ENCODE measurements around the gene ATP5MK. TPM values are rescaled to one million over a fixed set of nuclear protein-coding genes. Genes with fewer than 3 reads are reported as not detected.

ATP5MK gene
- total RNA-seq, 1 experiment from 2014 or later: 694 TPM

DNA sequence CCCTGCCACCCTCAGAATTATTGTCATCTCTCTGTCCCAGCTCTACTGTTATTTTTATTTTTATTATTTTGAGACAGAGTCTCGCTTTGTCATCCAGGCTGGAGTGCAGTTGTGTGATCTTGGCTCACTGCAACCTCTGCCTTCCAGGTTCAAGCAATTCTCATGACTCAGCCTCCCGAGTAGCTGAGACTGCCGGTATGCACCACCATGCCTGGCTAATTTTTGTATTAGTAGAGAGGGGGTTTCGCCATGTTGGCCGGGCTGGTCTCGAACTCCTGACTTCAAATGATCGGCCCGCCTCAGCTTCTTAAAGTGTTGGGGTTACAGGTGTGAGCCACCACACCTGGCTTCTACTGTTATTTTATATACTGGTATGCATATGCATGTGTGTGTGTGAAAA is 44.9 kb upstream of the ATP5MK start:
- H3K27ac ChIP-seq (ENCODE audit: low read length): no peak overlapping the region
- no peak for TF ChIP-seq SIN3A (IDR thresholded peaks at IDR 0.05; ENCODE audit: borderline replicate concordance, insufficient read depth, low read depth, low read length)
- TF ChIP-seq POLR2AphosphoS5 (IDR thresholded peaks at IDR 0.05; ENCODE audit: low read depth, low read length): no peak
- TF ChIP-seq, protein P1, sequence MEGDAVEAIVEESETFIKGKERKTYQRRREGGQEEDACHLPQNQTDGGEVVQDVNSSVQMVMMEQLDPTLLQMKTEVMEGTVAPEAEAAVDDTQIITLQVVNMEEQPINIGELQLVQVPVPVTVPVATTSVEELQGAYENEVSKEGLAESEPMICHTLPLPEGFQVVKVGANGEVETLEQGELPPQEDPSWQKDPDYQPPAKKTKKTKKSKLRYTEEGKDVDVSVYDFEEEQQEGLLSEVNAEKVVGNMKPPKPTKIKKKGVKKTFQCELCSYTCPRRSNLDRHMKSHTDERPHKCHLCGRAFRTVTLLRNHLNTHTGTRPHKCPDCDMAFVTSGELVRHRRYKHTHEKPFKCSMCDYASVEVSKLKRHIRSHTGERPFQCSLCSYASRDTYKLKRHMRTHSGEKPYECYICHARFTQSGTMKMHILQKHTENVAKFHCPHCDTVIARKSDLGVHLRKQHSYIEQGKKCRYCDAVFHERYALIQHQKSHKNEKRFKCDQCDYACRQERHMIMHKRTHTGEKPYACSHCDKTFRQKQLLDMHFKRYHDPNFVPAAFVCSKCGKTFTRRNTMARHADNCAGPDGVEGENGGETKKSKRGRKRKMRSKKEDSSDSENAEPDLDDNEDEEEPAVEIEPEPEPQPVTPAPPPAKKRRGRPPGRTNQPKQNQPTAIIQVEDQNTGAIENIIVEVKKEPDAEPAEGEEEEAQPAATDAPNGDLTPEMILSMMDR (IDR thresholded peaks at IDR 0.05): no peak
- TF ChIP-seq, protein P2, sequence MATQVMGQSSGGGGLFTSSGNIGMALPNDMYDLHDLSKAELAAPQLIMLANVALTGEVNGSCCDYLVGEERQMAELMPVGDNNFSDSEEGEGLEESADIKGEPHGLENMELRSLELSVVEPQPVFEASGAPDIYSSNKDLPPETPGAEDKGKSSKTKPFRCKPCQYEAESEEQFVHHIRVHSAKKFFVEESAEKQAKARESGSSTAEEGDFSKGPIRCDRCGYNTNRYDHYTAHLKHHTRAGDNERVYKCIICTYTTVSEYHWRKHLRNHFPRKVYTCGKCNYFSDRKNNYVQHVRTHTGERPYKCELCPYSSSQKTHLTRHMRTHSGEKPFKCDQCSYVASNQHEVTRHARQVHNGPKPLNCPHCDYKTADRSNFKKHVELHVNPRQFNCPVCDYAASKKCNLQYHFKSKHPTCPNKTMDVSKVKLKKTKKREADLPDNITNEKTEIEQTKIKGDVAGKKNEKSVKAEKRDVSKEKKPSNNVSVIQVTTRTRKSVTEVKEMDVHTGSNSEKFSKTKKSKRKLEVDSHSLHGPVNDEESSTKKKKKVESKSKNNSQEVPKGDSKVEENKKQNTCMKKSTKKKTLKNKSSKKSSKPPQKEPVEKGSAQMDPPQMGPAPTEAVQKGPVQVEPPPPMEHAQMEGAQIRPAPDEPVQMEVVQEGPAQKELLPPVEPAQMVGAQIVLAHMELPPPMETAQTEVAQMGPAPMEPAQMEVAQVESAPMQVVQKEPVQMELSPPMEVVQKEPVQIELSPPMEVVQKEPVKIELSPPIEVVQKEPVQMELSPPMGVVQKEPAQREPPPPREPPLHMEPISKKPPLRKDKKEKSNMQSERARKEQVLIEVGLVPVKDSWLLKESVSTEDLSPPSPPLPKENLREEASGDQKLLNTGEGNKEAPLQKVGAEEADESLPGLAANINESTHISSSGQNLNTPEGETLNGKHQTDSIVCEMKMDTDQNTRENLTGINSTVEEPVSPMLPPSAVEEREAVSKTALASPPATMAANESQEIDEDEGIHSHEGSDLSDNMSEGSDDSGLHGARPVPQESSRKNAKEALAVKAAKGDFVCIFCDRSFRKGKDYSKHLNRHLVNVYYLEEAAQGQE (IDR thresholded peaks at IDR 0.05; ENCODE audit: insufficient read depth in 1 of 2, low read depth in 2 of 2, low read length in 1 of 2): no peak
- TF ChIP-seq TCF7L2 (IDR thresholded peaks at IDR 0.05; ENCODE audit: low read depth, low read length): no peak
- in situ Hi-C loops (cut with HindIII; ENCODE audit: low pct_unique_long_range_greater_than_20kb, low sequenced_read_pairs): no loop called here
- peaks cover 46% of the 10 kb centered on the region for H3K36me3 ChIP-seq (ENCODE audit: control insufficient read depth, insufficient read depth, low read length)
- intact Hi-C loops (cut with micrococcal nuclease; ENCODE audit: unreplicated experiment): no loop called here
- DNase-seq (ENCODE audit: low read depth, low spot score): no peak
- no TSS peak for BruUV-seq (replicated peaks)
- no peaks in the 10 kb centered on the region for H3K27me3 ChIP-seq (ENCODE audit: control insufficient read depth, insufficient read depth, low read length)
- H3K4me3 ChIP-seq (ENCODE audit: low read depth in 2 of 2, low read length in 2 of 2): no peak overlapping the region
- no peaks in the 10 kb centered on the region for H3K4me1 ChIP-seq (ENCODE audit: control insufficient read depth, insufficient read depth, low read length)
- ChIA-PET CTCF (no interaction called here), POLR2A (no interaction called here)
- H3K9me3 ChIP-seq (ENCODE audit: control insufficient read depth, insufficient read depth, low read depth, low read length): no peaks in the 10 kb centered on the region
- ATAC-seq: no peak

DNA sequence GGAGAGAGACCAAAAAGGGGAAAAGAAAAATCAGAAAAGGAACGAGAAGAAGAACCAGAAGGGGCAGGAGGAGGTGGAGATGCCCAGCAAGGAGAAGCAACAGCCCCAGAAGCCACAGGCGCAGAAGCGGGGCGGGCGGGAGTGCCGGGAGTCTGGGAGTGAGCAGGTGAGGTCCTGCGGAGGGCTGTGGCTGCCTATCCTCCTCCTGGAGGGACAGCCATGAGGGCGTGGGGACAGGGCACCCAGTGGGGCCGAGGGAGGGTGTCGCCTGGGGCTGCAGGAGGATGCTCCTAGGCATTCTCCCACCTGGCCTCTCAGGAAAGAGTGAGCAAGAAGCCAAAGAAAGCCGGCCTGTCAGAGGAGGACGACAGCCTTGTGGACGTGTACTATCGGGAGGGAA is 44.1 kb upstream of the ATP5MK start:
- H3K27ac ChIP-seq (ENCODE audit: low read length): no peak overlapping the region
- ChIA-PET POLR2A (no interaction called here), CTCF (no interaction called here)
- ATAC-seq (no peak), DNase-seq (ENCODE audit: low read depth, low spot score) (no peak)
- TF ChIP-seq POLR2AphosphoS5 (IDR thresholded peaks at IDR 0.05; ENCODE audit: low read depth, low read length): no peak
- TF ChIP-seq TCF7L2 (IDR thresholded peaks at IDR 0.05; ENCODE audit: low read depth, low read length): no peak
- TF ChIP-seq, protein P2 (IDR thresholded peaks at IDR 0.05; ENCODE audit: insufficient read depth in 1 of 2, low read depth in 2 of 2, low read length in 1 of 2): no peak
- intact Hi-C loops (cut with micrococcal nuclease; ENCODE audit: unreplicated experiment) (no loop called here), in situ Hi-C loops (cut with HindIII; ENCODE audit: low pct_unique_long_range_greater_than_20kb, low sequenced_read_pairs) (no loop called here)
- no peaks in the 10 kb centered on the region for H3K9me3 ChIP-seq (ENCODE audit: control insufficient read depth, insufficient read depth, low read depth, low read length)
- peaks cover 44% of the 10 kb centered on the region for H3K36me3 ChIP-seq (ENCODE audit: control insufficient read depth, insufficient read depth, low read length)
- BruUV-seq (replicated peaks): no TSS peak
- no peak overlapping the region for H3K4me3 ChIP-seq (ENCODE audit: low read depth in 2 of 2, low read length in 2 of 2)
- no peaks in the 10 kb centered on the region for H3K27me3 ChIP-seq (ENCODE audit: control insufficient read depth, insufficient read depth, low read length)
- no peaks in the 10 kb centered on the region for H3K4me1 ChIP-seq (ENCODE audit: control insufficient read depth, insufficient read depth, low read length)

All from Panc1 (cell line).